KMS-11 (cell line): ENCODE data around the gene PGM3.

Experiments
- H2AFZ ChIP-seq: fragments of 200-600 bp; sonication (generic); 2 replicates; pipeline ENCODE4 v1.6.1; 2016; ENCODE audit warnings: antibody characterized with exemption, mixed run types, low read depth
- H3K27ac ChIP-seq: fragments of 200-600 bp; sonication (generic); 2 replicates; pipeline ENCODE4 v1.6.1; 2016; ENCODE audit warnings: mild to moderate bottlenecking, mixed run types
- H3K27me3 ChIP-seq: fragments of 200-600 bp; sonication (generic); 2 replicates; pipeline ENCODE4 v1.6.1; 2017; ENCODE audit warnings: mild to moderate bottlenecking, low read depth, mixed run types, moderate library complexity; ENCODE audit not compliant: insufficient read depth
- H3K36me3 ChIP-seq: fragments of 200-600 bp; sonication (generic); 2 replicates; pipeline ENCODE4 v1.6.1; 2017; ENCODE audit warnings: mild to moderate bottlenecking, mixed run types; ENCODE audit not compliant: insufficient read depth
- H3K4me1 ChIP-seq: fragments of 200-600 bp; sonication (generic); 2 replicates; pipeline ENCODE4 v1.6.1; 2016; ENCODE audit warnings: mild to moderate bottlenecking, low read depth, mixed run types; ENCODE audit not compliant: poor library complexity, severe bottlenecking
- H3K4me2 ChIP-seq: fragments of 200-600 bp; sonication (generic); 2 replicates; pipeline ENCODE4 v1.7.0; 2016; ENCODE audit warnings: mild to moderate bottlenecking, mixed run types
- H3K4me3 ChIP-seq: fragments of 200-600 bp; sonication (generic); IDR thresholded peaks from 2 replicates; pipeline ENCODE4 v1.6.1; 2017; ENCODE audit warnings: low read depth, low read length, mixed read lengths; ENCODE audit not compliant: insufficient read depth
- H3K79me2 ChIP-seq: fragments of 200-600 bp; sonication (generic); 2 replicates; pipeline ENCODE4 v1.6.1; 2016; ENCODE audit warnings: low read depth, mixed run types; ENCODE audit not compliant: insufficient read depth
- H3K9ac ChIP-seq: fragments of 200-600 bp; sonication (generic); 2 replicates; pipeline ENCODE4 v1.6.1; 2016; ENCODE audit warnings: mild to moderate bottlenecking, mixed run types
- H4K20me1 ChIP-seq: fragments of 200-600 bp; sonication (generic); 2 replicates; pipeline ENCODE4 v1.6.1; 2016; ENCODE audit warnings: mild to moderate bottlenecking, mixed run types; ENCODE audit not compliant: insufficient read depth
- CTCF ChIP-seq: fragments of 200-600 bp; sonication (generic); conservative IDR thresholded peaks from 2 replicates; pipeline ENCODE4 v1.6.1; 2017; ENCODE audit warnings: low read depth, mild to moderate bottlenecking, antibody characterized with exemption, low read length, moderate library complexity, mixed read lengths

PGM3 gene

GRCh38 chr6:83182114-83182513 is 11.0 kb downstream of the PGM3 start:
- Histone ChIP-seq H3K36me3 (no peaks in the 10 kb centered on the region), H3K4me1 (no peaks in the 10 kb centered on the region), H3K27me3 (no peaks in the 10 kb centered on the region), H3K4me3 (no peak overlapping the region), H3K4me2 (no peak overlapping the region), H4K20me1 (no peaks in the 10 kb centered on the region), H3K9ac (no peak overlapping the region), H3K79me2 (no peaks in the 10 kb centered on the region), H2AFZ (no peak overlapping the region), H3K27ac (no peak overlapping the region)
- no peak for TF ChIP-seq CTCF

- Histone ChIP-seq H3K36me3 (no peaks in the 10 kb centered on the region), H3K27ac (no peak overlapping the region), H3K79me2 (no peaks in the 10 kb centered on the region), H3K27me3 (no peaks in the 10 kb centered on the region), H2AFZ (no peak overlapping the region), H3K4me2 (no peak overlapping the region), H3K4me1 (no peaks in the 10 kb centered on the region), H4K20me1 (no peaks in the 10 kb centered on the region), H3K4me3 (no peak overlapping the region), H3K9ac (no peak overlapping the region)
- no peak for TF ChIP-seq CTCF
Observed at GRCh38 chr6:83180426-83180950, 12.6 kb downstream of the PGM3 start.

GRCh38 chr6:83176246-83176645 is 16.8 kb downstream of the PGM3 start:
- Histone ChIP-seq H2AFZ (no peak overlapping the region), H3K4me2 (no peak overlapping the region), H3K4me1 (no peaks in the 10 kb centered on the region), H3K4me3 (no peak overlapping the region), H3K79me2 (no peaks in the 10 kb centered on the region), H3K9ac (no peak overlapping the region), H3K27me3 (no peaks in the 10 kb centered on the region), H3K27ac (no peak overlapping the region), H3K36me3 (no peaks in the 10 kb centered on the region), H4K20me1 (no peaks in the 10 kb centered on the region)
- TF ChIP-seq CTCF = no peak

GRCh38 chr6:83169511-83169910 is 23.6 kb downstream of the PGM3 start:
- Histone ChIP-seq H3K79me2 (no peaks in the 10 kb centered on the region), H3K27me3 (no peaks in the 10 kb centered on the region), H3K27ac (no peak overlapping the region), H3K4me1 (peaks cover 5% of the 10 kb centered on the region), H3K4me2 (no peak overlapping the region), H4K20me1 (no peaks in the 10 kb centered on the region), H3K36me3 (no peaks in the 10 kb centered on the region), H3K4me3 (no peak overlapping the region), H3K9ac (no peak overlapping the region), H2AFZ (no peak overlapping the region)
- no peak for TF ChIP-seq CTCF
